ENCODE data around the gene NEK2.

GRCh38 chr1:211701733-211702132 lies 26.3 kb upstream of the NEK2 start:
- TF ChIP-seq BHLHE40 (IDR thresholded peaks at IDR 0.05; ENCODE audit: borderline replicate concordance) (no peak), L3MBTL2 (conservative IDR thresholded peaks at IDR 0.05) (no peak), HDGF (IDR thresholded peaks at IDR 0.05; ENCODE audit: borderline replicate concordance) (no peak), ZNF384 (IDR thresholded peaks at IDR 0.05) (no peak), SP1 (IDR thresholded peaks at IDR 0.05) (no peak), FOXM1 (IDR thresholded peaks at IDR 0.05; ENCODE audit: borderline replicate concordance) (no peak), LEF1 (IDR thresholded peaks at IDR 0.05; ENCODE audit: borderline replicate concordance) (no peak), FOXK2 (IDR thresholded peaks at IDR 0.05) (no peak)
